Memory B cell (primary cell): ENCODE results near the gene FBXL5.
"Not testable (repeated sequence)": the region's sequence is repeated elsewhere in the genome, so short reads cannot be mapped to it uniquely, and the experiment has no call there.

Experiments
- ATAC-seq: fragments of 150-1000 bp; cut with Tn5 transposase; 2 replicates; pipeline ENCODE4 v1.10.0; 2021; ENCODE audit warnings: low read depth, mild to moderate bottlenecking, moderate library complexity
- DNase-seq, 2 donors: peaks; one replicate each; pipeline ENCODE4 v3.0.0; 2022; ENCODE audit warnings: low spot score in 2 of 2
- H3K27ac Mint-ChIP-seq: one replicate; pipeline ENCODE4 v1.8.0; 2022; ENCODE audit warnings: mild to moderate bottlenecking, moderate library complexity, mixed read lengths
- H3K27me3 Mint-ChIP-seq: one replicate; pipeline ENCODE4 v1.8.0; 2022; ENCODE audit warnings: mixed read lengths
- H3K36me3 Mint-ChIP-seq: one replicate; pipeline ENCODE4 v1.8.0; 2022; ENCODE audit warnings: mild to moderate bottlenecking, mixed read lengths
- H3K4me1 Mint-ChIP-seq: one replicate; pipeline ENCODE4 v1.8.0; 2022; ENCODE audit warnings: mixed read lengths
- H3K4me3 Mint-ChIP-seq: one replicate; pipeline ENCODE4 v1.8.0; 2022; ENCODE audit warnings: mild to moderate bottlenecking, moderate library complexity, mixed read lengths
- H3K9me3 Mint-ChIP-seq: one replicate; pipeline ENCODE4 v1.8.0; 2022; ENCODE audit warnings: mixed read lengths

FBXL5 gene

DNA sequence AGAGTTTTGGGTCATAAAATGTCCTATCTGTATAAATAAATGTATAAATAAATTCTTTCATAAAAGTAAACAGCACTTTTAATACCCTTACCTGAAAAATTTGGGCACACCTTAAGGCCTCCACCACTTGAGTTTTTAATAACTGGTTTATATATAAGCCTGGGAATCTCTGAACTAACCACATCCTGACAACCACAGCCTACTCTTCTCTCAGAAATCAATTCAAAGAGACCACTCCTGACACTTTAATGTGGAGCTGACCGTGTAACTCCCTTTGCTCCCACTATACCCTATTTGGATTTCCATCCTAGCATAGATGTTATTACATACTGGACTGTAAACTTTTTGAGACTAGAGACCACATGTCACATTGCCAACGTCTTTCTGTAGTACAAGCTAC lies 3.5 kb downstream of the FBXL5 start:
- DNase-seq (no peak), ATAC-seq (no peak)
- Mint-ChIP-seq H3K27ac (no peak overlapping the region), H3K9me3 (no peaks in the 10 kb centered on the region), H3K4me1 (peaks cover 28% of the 10 kb centered on the region), H3K4me3 (no peak overlapping the region), H3K27me3 (no peaks in the 10 kb centered on the region), H3K36me3 (peaks cover 2% of the 10 kb centered on the region)

DNA sequence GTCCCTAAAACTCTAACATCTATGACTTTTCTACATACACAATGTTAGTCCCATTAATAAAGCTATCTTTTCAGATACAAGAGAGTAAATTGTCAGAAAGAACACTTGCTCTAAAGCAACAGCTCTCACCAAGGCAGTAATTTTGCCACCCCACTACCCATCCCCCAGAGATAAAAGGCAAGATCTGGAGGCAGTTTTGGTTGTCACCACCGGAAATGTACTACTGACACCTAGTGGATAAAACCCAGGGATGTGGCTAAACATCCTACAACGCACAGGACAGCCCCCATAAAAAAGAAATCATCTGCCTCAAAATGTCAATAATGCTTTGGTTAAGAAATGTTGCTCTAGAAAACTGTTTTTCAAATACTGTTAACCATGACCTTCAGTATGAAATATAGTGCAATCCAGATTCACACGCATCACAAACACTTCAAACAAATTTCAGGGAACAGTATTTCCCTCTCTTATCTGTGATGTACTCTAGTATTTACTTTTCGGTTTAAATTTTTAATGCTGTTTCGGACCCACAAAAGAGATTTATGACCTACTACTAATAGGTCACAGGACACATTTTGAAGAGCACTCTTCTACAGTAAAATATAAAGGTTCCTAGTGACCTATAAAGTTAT lies 5.1 kb downstream of the FBXL5 start:
- Mint-ChIP-seq H3K27me3 (no peaks in the 10 kb centered on the region), H3K4me1 (peaks cover 26% of the 10 kb centered on the region), H3K27ac (no peak overlapping the region), H3K4me3 (no peak overlapping the region), H3K9me3 (no peaks in the 10 kb centered on the region), H3K36me3 (peaks cover 2% of the 10 kb centered on the region)
- ATAC-seq, result peak; percentile 77
- DNase-seq, result peak; percentile 21 to 59

DNA sequence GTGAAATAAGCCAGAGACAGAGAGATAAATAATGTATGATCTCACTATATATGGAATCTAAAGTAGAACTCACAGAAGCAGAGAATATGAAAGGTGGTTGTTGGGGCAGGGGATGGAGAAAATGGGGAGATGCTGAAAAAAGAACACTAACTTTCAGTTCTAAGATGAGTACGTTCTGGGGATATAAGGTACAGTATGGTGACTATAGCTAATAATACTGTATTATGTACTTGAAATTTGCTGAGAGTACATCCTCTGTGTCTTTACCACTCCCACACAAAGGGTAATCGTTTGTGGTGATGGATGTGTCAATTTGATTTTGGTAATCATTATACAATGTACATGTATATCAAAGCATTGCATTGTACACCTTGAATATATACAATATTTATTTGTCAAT lies 6.6 kb downstream of the FBXL5 start:
- Mint-ChIP-seq H3K9me3 (no peaks in the 10 kb centered on the region), H3K27ac (no peak overlapping the region), H3K36me3 (peaks cover 6% of the 10 kb centered on the region), H3K4me1 (peaks cover 28% of the 10 kb centered on the region), H3K27me3 (no peaks in the 10 kb centered on the region), H3K4me3 (no peak overlapping the region)
- DNase-seq (no peak), ATAC-seq (no peak)

DNA sequence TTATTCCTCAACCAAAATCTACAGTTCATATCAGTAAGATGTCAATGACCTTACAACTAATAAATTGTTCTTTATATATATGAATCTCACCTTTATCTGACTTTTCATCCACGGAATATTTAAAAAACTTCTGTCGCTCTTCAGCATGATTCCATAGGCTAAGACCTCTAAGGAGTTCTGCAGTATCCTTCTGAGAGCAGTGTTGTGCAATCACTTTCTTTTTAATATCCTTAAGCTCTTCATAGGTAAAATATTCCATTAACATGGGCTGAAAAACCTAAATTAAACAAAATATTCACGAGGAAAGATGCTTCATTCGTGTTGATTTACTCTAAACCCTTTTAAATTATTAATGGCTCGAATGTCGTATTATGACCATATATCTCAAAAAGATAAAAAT lies 16.7 kb downstream of the FBXL5 start:
- Mint-ChIP-seq H3K9me3 (no peaks in the 10 kb centered on the region), H3K36me3 (peaks cover 18% of the 10 kb centered on the region), H3K4me1 (peaks cover 4% of the 10 kb centered on the region), H3K27me3 (no peaks in the 10 kb centered on the region), H3K4me3 (no peak overlapping the region), H3K27ac (no peak overlapping the region)
- DNase-seq (no peak), ATAC-seq (no peak)

DNA sequence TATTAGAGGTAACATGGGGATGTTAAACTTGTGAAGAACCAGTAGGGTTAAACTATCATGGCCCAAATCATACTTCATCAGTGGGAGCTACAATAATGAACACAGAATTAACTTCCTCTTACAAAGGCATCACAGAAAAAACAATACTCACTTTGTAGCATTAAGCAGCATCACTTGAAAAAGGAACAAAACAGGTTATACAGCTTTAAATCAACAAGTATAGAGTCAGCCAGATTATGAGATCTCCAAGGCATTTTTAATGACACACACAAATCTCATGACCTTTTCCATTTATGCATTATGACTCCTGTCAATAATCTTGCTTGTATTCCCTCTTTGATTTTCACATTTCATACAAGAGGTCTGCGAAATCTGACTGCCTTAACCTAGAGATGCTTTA lies 18.3 kb downstream of the FBXL5 start:
- Mint-ChIP-seq H3K4me3 (no peak overlapping the region), H3K27me3 (no peaks in the 10 kb centered on the region), H3K4me1 (peaks cover 4% of the 10 kb centered on the region), H3K9me3 (no peaks in the 10 kb centered on the region), H3K27ac (no peak overlapping the region), H3K36me3 (peaks cover 26% of the 10 kb centered on the region)
- DNase-seq (no peak), ATAC-seq (no peak)

DNA sequence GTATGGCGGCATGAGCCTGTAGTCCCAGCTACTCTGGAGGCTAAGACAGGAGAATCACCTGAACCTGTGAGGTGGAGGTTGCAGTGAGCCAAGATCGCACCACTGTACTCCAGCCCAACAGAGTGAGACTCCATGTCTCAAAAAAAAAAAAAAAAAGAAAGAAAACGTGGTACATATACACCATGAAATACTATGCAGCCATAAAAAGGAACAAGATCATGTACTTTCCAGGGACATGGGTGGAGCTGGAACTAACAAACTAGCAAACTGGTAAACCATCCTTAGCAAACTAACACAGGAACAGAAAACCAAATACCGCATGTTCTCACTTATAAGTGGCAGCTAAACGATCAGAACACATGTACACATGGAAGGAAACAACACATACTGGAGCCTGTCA lies 37.8 kb downstream of the FBXL5 start:
- not testable (repeated sequence) for DNase-seq, H3K27ac Mint-ChIP-seq, ATAC-seq, H3K4me3 Mint-ChIP-seq, H3K27me3 Mint-ChIP-seq
- peaks cover 52% of the 10 kb centered on the region for H3K36me3 Mint-ChIP-seq
- peaks cover 11% of the 10 kb centered on the region for H3K9me3 Mint-ChIP-seq
- peaks cover 19% of the 10 kb centered on the region for H3K4me1 Mint-ChIP-seq

DNA sequence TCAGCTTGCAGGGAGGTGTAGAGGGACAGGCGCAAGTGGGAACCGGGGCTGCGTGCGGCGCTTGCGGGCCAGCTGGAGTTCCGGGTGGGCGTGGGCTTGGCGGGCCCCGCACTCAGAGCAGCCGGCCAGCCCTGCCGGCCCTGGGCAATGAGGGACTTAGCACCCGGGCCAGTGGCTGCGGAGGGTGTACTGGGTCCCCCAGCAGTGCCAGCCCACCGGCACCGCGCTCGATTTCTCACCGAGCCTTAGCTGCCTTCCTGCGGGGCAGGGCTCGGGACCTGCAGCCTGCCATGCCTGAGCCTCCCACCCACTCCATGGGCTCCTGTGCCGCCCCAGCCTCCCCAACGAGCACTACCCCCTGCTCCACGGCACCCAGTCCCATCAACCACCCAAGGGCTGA lies 40.3 kb downstream of the FBXL5 start:
- H3K27me3 Mint-ChIP-seq, ATAC-seq, H3K9me3 Mint-ChIP-seq, H3K27ac Mint-ChIP-seq, H3K4me3 Mint-ChIP-seq, DNase-seq: not testable (repeated sequence)
- Mint-ChIP-seq H3K36me3 (peaks cover 45% of the 10 kb centered on the region), H3K4me1 (peaks cover 16% of the 10 kb centered on the region)

DNA sequence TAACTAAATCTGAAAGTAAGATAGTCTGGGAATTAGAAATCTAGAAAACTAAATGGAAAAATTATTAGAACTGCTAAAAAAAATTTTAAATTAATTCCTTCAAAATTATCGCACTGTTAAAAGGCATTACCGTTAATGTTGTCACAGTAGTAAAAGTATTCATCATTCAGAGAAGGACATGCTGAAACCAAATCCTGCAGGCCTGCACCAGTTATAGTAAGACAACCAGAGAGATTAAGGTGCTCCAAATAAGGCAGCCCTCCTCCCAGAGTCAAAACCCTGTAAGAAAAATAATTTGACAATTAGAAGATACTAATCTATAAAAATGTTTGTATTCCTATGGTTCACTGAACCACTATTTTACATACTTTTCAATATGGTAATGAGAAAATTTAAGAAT lies 43.0 kb downstream of the FBXL5 start:
- Mint-ChIP-seq H3K27me3 (no peaks in the 10 kb centered on the region), H3K9me3 (peaks cover 2% of the 10 kb centered on the region), H3K27ac (no peak overlapping the region), H3K4me1 (peaks cover 13% of the 10 kb centered on the region), H3K36me3 (peaks cover 33% of the 10 kb centered on the region), H3K4me3 (no peak overlapping the region)
- DNase-seq (no peak), ATAC-seq (no peak)

DNA sequence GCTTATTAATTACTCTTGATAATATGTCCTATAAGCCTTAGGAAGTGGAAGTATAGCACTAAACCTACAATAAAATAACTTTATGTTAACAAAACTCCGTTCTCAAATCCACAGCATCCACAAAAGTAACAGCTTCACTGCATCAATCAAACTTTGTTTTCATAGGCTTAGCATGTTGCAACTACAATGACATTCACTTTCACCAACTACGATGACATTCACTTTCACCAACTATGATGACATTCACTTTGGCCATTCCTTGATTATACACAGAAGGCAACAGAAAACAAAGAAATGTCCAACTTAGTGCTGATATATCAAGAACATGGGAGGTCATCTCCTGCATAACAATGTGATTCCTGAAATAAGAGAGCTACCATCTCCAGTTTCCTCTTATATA lies 44.3 kb downstream of the FBXL5 start:
- Mint-ChIP-seq H3K27me3 (no peaks in the 10 kb centered on the region), H3K4me3 (no peak overlapping the region), H3K4me1 (peaks cover 8% of the 10 kb centered on the region), H3K27ac (no peak overlapping the region), H3K9me3 (peaks cover 2% of the 10 kb centered on the region), H3K36me3 (peaks cover 29% of the 10 kb centered on the region)
- DNase-seq (no peak), ATAC-seq (no peak)

DNA sequence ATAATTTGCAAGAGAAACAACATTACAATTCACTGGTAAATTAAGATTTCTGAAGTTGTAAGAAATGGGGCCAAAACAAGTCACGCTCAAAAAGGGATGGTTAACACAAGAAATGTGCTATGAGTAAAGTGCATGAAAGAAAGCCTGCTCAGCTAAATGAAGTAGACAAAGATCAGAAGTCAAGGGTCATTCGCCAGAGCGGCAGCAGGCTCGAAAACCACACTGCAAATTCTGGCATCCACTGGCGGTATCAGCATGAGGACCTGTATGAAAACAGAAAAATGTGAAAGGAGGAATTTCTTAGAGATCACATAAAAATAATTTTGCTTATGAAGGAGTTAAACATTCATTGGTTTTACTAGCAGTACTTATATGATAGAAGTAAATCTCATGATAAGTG lies 49.6 kb downstream of the FBXL5 start:
- ATAC-seq, result no peak
- Mint-ChIP-seq H3K4me3 (no peak overlapping the region), H3K9me3 (no peaks in the 10 kb centered on the region), H3K4me1 (no peaks in the 10 kb centered on the region), H3K27me3 (no peaks in the 10 kb centered on the region), H3K27ac (no peak overlapping the region), H3K36me3 (peaks cover 38% of the 10 kb centered on the region)
- DNase-seq, result no peak

DNA sequence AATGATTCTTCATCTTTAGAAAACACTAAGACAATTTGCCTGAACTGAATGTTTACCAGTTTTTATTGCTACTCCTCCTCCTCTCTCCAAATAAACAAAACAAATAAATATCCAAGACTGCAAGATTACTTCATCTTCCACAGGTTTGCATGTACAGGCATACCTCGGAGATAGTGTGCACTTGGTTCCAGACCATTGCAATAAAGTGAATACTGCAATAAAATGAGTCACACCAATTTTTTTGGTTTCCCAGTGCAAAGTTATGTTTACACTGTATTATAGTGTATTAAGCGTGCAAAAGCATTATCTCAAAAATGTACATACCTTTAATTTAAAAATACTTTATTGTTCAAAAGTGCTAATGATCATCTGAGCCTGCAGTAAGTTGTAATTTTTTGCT lies 53.3 kb downstream of the FBXL5 start:
- no peak for ATAC-seq
- H3K36me3 Mint-ChIP-seq, result peaks cover 36% of the 10 kb centered on the region
- no peaks in the 10 kb centered on the region for H3K9me3 Mint-ChIP-seq
- no peak for DNase-seq
- no peak overlapping the region for H3K4me3 Mint-ChIP-seq
- H3K27ac Mint-ChIP-seq, result no peak overlapping the region
- no peaks in the 10 kb centered on the region for H3K4me1 Mint-ChIP-seq
- no peaks in the 10 kb centered on the region for H3K27me3 Mint-ChIP-seq

DNA sequence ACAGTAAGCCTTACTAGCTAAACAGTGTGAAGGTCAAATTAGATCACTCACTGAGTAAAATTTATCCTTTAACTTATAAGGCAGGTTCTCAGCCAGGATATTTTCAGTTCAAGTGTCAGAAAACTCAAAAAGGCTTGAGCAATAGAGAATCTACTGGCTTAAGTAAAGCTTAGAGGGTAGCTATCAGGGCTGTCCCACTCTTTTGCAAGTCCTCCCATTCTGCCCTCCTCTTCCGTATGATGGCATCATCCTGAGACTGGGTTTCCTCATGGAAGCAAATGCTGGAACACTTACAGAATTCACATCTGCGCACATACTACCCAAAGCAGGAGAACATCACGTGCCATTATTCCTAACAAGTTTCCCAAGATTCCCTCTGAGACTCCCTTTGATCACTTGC lies 55.0 kb downstream of the FBXL5 start:
- H3K4me1 Mint-ChIP-seq, result no peaks in the 10 kb centered on the region
- H3K36me3 Mint-ChIP-seq, result peaks cover 30% of the 10 kb centered on the region
- no peak overlapping the region for H3K4me3 Mint-ChIP-seq
- no peaks in the 10 kb centered on the region for H3K9me3 Mint-ChIP-seq
- no peak for DNase-seq
- no peak overlapping the region for H3K27ac Mint-ChIP-seq
- no peaks in the 10 kb centered on the region for H3K27me3 Mint-ChIP-seq
- ATAC-seq, result no peak

DNA sequence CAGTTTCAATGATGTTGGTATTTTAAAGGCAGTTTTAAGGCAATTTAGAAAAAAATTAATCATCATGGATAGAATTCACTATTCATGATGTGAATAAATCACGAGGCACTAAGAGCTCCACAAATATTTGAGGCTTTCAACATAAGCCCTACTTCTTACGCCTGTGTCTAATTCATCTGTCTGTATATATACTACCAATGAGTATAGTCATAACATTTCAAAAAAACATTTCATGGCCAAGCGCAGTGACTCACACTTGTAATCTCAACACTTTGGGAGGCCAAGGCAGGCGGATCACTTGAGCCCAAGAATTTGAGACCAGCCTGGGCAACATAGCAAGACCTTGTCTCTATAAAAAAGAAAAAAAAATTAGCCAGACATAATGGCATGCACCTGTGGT lies 56.5 kb downstream of the FBXL5 start:
- Mint-ChIP-seq H3K4me1 (no peaks in the 10 kb centered on the region), H3K27me3 (no peaks in the 10 kb centered on the region), H3K9me3 (no peaks in the 10 kb centered on the region), H3K4me3 (no peak overlapping the region), H3K27ac (no peak overlapping the region), H3K36me3 (peaks cover 21% of the 10 kb centered on the region)
- no peak for ATAC-seq
- no peak for DNase-seq

DNA sequence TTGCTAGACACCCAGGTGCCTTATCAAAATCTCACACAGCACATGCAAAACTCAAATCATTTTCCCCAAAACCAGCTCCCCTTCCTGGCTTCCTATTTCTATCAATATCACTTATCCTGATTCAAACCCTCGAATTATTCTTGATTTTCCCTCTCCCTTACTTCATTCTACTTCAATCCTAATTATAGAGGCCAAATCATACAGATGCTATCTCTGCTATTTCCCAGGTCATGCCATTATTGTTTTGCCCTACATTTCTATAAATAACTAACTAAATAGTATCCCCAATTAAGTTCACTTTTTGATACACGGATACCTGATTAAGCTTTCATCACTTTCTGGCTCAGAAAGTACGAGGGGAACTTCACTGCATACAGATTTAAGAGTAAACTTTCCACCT lies 62.4 kb downstream of the FBXL5 start:
- Mint-ChIP-seq H3K4me1 (peaks cover 2% of the 10 kb centered on the region), H3K4me3 (no peak overlapping the region), H3K9me3 (no peaks in the 10 kb centered on the region), H3K27me3 (no peaks in the 10 kb centered on the region), H3K36me3 (no peaks in the 10 kb centered on the region), H3K27ac (no peak overlapping the region)
- DNase-seq (no peak), ATAC-seq (no peak)

DNA sequence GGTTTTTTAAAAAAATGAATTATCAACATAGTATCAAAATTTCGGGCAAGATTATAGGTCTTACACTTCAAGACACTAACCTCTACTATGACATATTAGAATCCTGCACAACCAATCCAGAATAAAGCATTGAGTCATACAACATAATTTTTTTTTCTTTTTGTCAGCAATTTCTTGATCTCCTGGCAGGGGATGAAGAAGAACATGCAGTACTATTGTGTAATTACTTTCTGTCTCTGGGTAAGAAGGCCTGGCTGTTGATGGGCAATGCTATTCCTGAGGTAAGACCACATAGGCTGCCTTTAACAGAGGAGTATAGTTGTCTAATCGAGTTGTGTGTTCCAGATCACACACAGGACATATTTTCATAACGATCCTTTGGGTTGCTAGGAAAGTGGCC lies 67.5 kb downstream of the FBXL5 start:
- Mint-ChIP-seq H3K27ac (no peak overlapping the region), H3K27me3 (no peaks in the 10 kb centered on the region), H3K4me3 (no peak overlapping the region), H3K36me3 (peaks cover 2% of the 10 kb centered on the region), H3K4me1 (peaks cover 15% of the 10 kb centered on the region), H3K9me3 (no peaks in the 10 kb centered on the region)
- ATAC-seq, result no peak
- no peak for DNase-seq
